SK-N-MC (cell line): ENCODE measurements around the gene KCNC2.

Experiments
- EZH2 ChIP-seq: fragments of 200-600 bp; sonication (generic); IDR thresholded peaks from one replicate; pipeline ENCODE4 v1.6.1; 2017; ENCODE audit warnings: antibody characterized with exemption
- POLR2AphosphoS5 ChIP-seq: IDR thresholded peaks from 2 replicates; pipeline ENCODE4 v1.6.1; 2012; ENCODE audit warnings: mild to moderate bottlenecking, low read depth, low read length, borderline replicate concordance

DNA sequence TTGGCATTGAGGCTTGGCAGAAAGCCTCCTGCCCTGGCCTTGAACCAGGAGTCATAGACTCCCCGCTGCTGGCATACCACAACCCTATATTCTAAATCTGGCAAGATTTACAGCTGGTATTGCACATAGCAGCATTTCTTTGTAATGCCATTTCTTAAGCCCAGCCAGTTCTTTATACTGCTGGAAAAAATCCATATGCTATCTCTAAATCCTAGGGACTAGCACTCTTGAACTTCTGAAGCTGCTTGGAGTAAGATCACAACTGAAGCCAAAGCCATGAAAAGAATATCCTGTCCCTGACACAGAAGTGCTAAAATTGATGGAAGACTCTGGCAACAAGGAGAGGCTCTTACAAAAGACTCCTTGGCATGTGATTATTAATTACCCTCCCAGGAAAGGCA lies 89.3 kb downstream of the KCNC2 start:
- TF ChIP-seq EZH2, result no peak
- TF ChIP-seq POLR2AphosphoS5, result no peak
